Dermis blood vessel endothelial cell (primary cell): Measurements from ENCODE around the gene APOA4. TPM values are rescaled to one million over a fixed set of nuclear protein-coding genes. Genes with fewer than 3 reads are reported as not detected.

ENCODE experiments used
- DNase-seq: peaks from one replicate; pipeline ENCODE4 v3.0.0; 2010
- total RNA-seq: library from RNA; depleted of rRNA; stranded (reverse); fragments of >200 nt; gene quantifications from 2 replicates; pipeline ENCODE4 v1.2.3, GENCODE V29; 2014

Gene APOA4
- total RNA-seq, 1 donor from 2014 or later: not detected

GRCh38 chr11:116798368-116798767, 24.7 kb downstream of the APOA4 start:
- DNase-seq: no peak

DNA sequence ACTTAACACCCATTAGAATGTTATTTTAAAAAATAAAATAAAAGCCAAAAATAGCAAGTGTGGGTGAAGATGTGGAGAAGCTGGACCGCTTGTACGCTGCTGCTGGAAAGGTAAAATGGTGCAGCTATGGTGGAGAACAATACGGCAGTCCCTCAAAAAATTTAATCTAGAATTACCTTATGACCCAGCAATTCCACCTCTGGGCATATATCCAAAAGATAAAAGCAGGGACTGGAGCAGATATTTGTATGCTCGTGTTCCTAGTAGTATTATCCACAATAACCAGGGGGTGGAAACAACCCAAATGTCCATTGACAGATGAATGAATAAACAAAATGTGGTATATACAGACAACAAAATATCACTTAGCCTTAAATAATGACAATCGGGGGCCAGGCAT, 25.3 kb downstream of the APOA4 start:
- no peak for DNase-seq

GRCh38 chr11:116796548-116796947, 26.6 kb downstream of the APOA4 start:
- no peak for DNase-seq

GRCh38 chr11:116794851-116795250, 28.3 kb downstream of the APOA4 start:
- DNase-seq: no peak

DNA sequence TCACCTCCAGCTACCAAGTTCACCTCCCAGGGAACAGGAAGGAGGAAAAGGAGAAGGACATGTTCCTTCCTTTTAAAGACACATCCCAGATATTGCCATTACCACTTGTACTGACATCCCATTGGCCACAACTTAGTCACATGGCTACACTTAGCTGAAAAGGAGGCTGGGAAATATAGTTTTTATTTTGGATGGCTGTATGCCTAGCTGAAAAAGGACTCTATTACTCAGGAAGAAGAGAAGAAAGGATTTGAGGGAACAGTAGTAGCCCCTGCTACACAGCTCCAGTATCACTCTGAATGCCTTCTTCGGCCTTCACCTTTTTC, 29.4 kb downstream of the APOA4 start:
- no peak for DNase-seq

DNA sequence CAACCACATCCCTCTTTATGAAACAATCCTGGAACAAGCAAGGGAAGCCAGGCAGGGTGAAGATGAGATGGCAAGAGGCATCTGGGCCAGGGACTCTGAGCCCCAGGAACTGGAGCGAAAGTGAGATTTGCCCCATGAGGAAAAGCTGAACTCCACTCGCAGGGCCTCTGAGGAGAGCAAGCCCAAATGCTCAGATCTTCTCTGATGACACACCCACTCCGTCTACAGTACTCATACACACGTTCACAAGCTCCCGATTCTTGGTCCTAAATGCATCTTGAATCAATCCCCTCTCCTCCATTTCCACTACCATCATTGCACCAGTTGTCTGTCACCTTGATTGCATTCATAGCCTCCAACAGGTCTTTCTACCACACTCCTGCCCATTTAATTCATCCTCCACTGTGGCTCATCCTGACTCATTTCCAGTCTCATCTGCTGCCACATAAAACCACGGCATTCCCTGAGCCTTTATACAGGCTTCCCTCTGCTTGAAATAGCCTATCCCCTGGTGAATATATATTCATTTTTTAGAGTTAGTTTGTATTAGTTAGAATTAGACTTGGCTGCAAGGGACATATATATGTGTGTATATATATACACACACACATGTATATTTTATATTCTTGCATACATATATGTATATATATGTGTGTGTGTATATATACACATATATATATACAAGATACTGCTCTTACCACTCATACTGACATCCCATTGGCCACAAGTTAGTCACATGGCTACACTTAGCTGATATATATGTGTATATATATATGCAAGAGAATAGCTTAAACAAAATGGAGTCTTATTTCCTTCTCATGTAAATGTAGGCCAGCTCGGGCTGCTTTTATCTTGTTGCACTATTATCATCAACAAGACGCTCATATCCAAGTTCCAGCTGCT, 30.0 kb downstream of the APOA4 start:
- DNase-seq: no peak

DNA sequence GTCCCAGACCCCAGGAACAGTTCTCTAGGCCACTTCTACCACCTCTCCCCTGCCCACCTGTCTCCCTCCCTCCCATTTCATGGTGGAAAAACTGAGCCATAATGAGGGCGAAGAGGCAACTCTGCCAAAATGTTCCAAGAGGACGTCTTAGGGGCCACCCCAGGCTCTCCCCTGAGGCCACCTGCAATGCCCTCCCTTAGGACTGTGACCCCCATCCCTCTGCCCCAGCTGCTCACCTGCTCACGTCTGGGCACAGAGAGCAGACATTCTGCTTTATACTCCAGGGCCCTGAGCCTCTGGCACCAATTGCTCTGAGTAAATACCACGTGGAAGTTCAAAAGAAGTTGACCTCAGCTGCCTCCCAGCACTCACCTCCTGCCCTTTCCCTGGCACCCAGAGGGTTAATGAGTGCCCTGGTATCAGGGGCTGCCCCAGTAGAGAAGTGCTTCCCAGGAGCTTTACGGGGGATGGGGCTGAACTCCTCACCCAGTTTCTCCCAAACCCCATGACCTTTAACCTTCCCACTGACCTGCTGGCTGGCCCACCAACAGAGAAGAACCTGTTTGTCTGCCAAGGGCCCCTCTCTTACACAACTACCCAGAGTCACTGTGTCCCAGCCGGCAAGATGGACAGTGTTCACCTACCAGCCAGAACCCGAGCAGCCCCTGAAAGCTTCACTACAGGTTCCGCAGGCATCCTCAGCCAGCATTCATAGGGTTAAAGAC, 30.8 kb downstream of the APOA4 start:
- DNase-seq: no peak

DNA sequence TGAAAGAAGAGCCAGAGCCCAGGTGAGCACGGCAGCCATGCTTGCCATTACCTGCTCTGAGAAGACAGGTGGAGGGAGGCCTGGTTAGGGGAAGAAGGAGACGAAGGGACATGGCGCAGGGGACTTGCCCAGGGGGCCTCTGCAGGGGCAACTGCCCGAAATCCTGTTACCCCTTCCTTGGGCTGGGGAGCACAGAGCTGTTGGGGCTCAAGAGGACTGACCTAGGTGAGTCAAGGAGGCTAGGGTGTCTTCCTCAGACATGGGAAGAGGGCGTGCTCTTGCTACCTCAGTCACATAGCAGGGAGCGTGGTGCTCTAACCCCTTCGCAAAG, 31.3 kb downstream of the APOA4 start, which contains the start of gene APOA5:
Gene APOA5, minus strand, starts transcription at position 67 of the 331 bp plus-strand sequence. Its CDS starts 19 bp downstream, at position 48.
- no peak for DNase-seq

GRCh38 chr11:116791002-116791812, 31.9 kb downstream of the APOA4 start:
- DNase-seq: peak; percentile 83

DNA sequence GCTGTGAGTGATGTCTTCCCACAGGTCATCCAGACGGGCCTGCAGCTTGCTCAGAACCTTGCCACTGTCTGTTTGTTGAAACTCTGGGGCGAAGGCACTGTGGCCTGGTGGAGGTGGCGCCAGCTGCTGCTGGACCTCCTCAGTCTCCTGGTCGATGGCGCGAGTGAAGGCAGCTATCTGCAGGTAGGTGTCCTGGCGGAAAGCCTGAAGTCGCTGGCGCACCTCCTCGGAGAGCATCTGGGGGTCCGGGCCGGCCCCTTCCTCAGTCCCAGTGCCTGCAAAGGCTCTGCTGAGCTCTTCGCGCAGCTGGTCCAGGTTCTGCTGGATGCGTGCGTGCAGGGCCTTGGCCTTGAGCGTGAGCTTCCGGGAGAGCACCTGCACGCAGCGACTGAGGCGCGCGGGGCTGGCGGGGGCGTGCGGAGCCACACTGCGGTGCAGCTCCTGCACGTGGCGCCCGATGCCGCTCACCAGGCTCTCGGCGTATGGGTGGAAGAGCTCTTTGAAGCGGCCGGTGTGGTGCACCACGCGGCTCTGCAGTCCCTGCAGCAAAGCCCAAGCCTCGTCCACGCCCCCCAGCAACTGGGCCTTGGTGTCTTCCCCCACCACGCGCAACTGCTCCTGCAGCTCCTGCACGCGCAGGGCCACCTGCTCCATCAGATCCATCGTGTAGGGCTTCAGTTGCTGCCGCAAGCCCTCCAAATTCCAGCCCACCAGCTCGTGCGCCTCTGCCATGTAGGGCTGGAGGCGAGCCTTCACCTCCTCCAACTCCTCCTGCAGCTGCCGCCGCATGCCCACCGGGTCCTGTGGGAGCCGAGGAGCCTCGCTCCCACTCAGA, 32.7 kb downstream of the APOA4 start:
- DNase-seq: no peak

GRCh38 chr11:116788975-116789374, 34.1 kb downstream of the APOA4 start:
- no peak for DNase-seq

DNA sequence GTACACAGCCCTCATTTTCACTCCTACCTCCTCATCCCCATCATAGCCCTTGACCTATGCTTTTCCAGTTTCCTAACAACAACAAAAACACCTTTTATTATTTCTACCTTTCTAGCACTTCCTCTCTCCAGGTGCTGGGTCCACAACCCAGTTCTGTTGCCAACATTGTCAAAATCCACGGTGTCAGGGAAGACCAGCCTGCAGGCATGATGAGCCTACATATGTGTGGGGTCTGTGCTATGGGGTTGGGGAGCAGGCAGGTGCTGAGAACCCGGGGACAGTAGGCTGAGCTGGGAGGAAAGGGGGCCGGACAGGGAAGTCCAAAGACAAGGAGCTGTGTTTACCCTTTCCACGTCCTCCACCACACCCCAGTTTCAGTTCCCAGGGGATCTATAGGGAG, 34.6 kb downstream of the APOA4 start:
- DNase-seq: no peak

- DNase-seq: peak; percentile 74
These were observed 35.2 kb downstream of the APOA4 start, which contains the start of gene ZPR1 for GRCh38 chr11:116787786-116788486. TSS of gene ZPR1 (minus strand) at chr11:116788023. CDS start at chr11:116787990, 33 bp downstream.

- DNase-seq: peak; percentile 31
These were observed 35.7 kb downstream of the APOA4 start for GRCh38 chr11:116787436-116787785.

DNA sequence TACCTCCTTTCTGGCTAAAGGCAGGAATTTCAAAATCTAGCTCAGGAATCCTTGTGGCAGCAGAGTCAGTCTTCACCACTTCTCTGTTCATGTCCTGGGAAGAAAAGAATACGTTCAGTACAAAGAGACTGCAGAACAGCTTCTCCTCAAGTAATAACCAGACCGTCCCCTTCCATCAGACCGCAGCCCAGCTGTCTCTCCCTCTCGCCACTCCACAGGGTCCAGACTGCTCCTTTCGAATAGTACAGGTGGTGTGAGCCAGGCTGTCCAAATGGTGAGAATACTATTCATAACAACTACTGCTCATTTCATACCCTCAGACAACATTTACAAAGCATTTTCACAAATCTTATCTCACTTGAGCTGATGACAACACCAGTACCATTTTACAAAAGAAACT, 36.1 kb downstream of the APOA4 start:
- no peak for DNase-seq

DNA sequence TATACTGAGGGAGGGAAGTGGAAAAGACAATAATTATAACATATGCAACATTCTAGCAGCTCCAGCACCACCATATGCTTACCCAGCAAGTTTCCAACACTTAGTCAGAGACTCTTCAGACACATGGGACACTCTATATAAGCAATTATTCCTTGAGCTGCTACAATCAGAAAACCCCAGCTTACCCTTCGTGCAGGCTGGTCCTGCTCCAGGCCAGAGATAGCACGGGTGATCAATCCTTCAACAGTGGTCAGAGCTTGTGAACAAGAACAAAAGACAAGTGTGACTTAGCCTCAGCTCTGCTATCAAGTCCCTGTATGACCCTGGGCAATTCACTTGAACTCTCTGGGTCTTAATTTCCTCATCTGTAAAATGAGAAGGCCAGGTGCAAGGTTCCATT, 36.8 kb downstream of the APOA4 start:
- no peak for DNase-seq

GRCh38 chr11:116782728-116783127, 40.4 kb downstream of the APOA4 start:
- DNase-seq: peak; percentile 23

- no peak for DNase-seq
These were observed 44.5 kb downstream of the APOA4 start for GRCh38 chr11:116778556-116778955.

DNA sequence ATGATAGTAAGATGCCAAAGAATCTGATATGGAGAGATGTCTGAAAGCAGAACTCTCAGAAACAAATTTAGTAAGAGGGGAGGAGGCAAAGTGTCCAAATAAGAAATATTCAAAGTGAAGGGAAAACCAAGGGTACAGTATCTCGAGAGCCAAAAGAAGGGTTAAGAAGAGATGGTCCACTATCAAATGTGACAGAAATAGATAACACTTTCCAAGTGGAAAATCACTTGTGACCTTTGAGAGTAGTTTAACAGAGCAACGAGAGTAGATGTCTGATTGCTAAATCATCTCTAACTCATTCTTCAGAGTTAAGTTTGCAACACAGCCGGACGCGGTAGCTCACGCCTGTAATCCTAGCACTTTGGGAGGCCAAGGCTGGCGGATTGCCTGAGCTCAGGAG, 46.0 kb downstream of the APOA4 start:
- DNase-seq: no peak

GRCh38 chr11:116776522-116776984, 46.6 kb downstream of the APOA4 start:
- DNase-seq: no peak

DNA sequence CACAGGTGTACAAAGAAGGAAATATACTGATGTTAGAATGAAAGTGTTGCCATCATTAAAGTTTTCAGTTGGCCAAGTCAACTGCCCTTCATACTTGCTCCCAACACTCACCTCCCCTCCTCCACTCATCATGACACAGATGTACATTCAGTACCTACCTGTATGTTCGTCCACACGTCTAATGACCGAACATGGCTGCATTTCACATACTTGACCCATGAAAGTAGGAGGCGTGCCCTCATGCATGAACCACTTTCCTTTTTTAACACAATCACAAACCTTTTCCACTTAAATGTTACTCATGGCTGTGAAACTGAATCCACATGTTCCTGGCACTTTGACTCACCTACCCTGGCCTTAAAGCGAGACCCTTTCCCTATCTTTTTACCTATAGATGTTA, 47.1 kb downstream of the APOA4 start:
- no peak for DNase-seq

DNA sequence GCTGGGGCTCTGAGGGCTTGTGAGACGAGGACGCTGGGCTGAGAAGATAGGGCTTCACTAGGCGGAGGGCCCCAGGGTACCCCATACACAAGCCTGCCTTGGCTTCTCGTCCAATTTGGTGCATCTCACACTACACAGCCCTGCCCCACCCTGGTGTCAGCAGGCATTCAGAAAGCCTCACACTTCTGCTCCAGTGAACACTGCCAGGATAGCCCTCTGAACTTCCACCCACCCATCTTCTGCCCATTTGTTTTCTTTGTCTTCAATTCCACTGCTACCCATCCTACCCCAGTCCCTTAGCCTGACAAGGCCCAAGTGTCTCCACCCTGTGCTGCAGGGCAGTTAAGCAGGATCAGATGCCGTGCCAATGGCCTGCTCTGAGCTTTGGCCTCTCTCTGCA, 48.4 kb downstream of the APOA4 start:
- no peak for DNase-seq
